ENCODE results near the gene TBCD.

The TBCD gene

DNA sequence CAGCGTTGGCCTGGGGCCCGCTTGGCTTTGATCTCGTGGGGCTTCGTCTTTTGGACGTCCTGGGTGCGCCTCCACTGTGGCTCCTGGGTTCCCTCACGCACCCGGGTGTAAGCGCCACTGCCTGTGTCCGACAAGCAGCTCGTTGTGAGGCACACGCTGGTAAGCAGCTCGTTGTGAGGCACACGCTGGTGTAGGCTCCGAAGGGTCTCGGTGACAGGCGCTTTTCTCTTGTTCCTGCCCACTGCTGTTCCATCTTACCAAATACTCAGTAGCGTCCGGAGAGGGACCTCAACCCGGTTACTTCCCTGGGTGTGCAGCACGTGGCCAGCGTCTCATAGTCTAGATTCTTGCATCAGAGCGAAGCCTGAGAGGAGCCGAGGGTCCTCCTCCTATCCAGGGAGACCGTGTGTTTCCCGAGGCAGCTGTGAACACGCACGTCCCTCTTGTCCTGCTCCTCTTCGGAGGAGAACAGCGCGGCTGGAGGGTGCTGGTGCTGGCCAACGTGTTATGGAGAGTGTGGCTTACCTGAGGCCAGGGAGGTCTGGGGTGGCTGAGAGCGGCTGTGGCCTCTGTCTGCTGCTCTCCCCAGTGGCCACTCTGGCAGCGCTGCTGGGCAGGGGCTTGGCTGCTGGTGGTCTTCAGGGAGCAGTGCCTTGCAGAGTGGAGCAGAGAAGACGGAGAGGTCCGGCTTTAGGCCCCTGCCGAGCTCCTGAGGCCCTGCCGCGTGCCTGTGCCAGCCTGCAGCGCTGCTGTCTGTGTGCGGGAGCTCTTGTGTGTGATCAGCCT is 120.1 kb downstream of the TBCD start:
- TF ChIP-seq, protein P1, sequence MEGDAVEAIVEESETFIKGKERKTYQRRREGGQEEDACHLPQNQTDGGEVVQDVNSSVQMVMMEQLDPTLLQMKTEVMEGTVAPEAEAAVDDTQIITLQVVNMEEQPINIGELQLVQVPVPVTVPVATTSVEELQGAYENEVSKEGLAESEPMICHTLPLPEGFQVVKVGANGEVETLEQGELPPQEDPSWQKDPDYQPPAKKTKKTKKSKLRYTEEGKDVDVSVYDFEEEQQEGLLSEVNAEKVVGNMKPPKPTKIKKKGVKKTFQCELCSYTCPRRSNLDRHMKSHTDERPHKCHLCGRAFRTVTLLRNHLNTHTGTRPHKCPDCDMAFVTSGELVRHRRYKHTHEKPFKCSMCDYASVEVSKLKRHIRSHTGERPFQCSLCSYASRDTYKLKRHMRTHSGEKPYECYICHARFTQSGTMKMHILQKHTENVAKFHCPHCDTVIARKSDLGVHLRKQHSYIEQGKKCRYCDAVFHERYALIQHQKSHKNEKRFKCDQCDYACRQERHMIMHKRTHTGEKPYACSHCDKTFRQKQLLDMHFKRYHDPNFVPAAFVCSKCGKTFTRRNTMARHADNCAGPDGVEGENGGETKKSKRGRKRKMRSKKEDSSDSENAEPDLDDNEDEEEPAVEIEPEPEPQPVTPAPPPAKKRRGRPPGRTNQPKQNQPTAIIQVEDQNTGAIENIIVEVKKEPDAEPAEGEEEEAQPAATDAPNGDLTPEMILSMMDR (IDR thresholded peaks at IDR 0.05; ENCODE audit: poor library complexity, severe bottlenecking), result no peak
- Histone ChIP-seq H3K4me3 (ENCODE audit: severe bottlenecking) (no peak overlapping the region), H3K36me3 (ENCODE audit: low read depth) (peaks cover 9% of the 10 kb centered on the region), H3K9me3 (ENCODE audit: severe bottlenecking) (no peaks in the 10 kb centered on the region), H3K27me3 (ENCODE audit: insufficient read depth, poor library complexity, severe bottlenecking) (no peaks in the 10 kb centered on the region), H3K4me1 (ENCODE audit: insufficient read depth, poor library complexity, severe bottlenecking) (peaks cover 31% of the 10 kb centered on the region), H3K27ac (ENCODE audit: poor library complexity, severe bottlenecking) (no peak overlapping the region)
- ATAC-seq (ENCODE audit: low read depth) (no peak), DNase-seq (ENCODE audit: low spot score) (no peak)

DNA sequence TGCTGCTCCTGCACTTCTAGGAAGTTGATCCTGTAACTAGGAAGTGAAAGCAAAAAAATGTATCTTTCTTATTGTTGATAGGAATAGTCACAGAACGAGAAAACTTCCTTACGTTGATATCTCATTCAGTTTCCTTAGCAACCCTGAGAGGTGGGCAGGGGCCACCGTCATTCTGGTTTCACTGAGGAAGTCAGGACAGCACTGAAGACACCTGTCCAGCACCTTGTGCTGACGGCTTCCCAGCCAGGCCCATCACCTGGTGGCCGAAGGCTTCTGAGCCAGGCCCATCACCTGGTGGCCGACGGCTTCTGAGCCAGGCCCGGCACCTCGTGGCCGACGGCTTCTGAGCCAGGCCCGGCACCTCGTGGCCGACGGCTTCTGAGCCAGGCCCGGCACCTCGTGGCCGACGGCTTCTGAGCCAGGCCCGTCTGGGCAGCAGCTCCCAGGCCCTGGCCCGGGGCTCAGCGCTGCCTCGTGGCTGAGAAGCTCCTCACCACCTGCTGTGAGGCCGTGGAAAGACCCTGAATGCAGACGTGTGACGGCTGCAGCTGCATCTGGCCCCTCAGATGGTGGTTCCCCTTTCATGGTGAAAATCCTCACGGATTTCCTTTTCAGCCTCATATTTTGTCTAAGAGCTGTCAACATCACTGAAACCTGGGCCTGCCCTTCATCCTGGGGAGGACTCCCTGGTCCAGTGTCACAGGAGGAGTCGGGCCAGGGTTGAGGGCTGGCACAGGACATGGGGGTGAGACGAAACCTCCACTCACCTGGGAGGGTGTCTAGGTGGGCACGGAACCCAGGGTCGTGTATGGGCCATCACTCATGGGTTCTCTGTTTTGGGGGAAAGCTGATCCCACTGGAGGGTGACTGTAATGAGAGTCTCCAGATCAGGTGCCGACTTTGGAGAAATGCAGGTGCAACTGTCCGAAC is 121.0 kb downstream of the TBCD start:
- no peak for ATAC-seq (ENCODE audit: low read depth)
- peaks cover 38% of the 10 kb centered on the region for H3K4me1 ChIP-seq (ENCODE audit: insufficient read depth, poor library complexity, severe bottlenecking)

DNA sequence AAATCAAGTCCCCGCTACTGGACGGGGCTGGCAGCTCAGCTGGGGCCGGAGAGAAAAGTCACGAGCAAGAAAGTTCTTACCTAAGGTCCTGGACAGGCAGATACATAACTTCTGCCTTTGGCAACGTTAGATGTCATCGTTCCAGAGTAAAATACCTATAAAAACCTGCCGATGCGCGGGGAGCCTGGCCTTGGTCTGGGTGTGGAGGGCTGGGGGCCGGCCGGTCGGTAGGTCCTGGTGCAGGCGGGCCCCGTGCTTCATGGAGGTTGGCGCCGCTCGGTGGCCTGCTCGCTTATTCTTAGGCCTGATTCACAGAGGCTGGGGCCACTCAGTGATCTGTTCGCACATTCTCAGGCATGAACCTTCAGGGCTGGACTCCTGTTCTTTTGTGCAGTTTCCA is 121.7 kb downstream of the TBCD start:
- no peak overlapping the region for H3K4me3 ChIP-seq (ENCODE audit: severe bottlenecking)
- no peaks in the 10 kb centered on the region for H3K27me3 ChIP-seq (ENCODE audit: insufficient read depth, poor library complexity, severe bottlenecking)
- no peaks in the 10 kb centered on the region for H3K9me3 ChIP-seq (ENCODE audit: severe bottlenecking)
- TF ChIP-seq, protein P1 (IDR thresholded peaks at IDR 0.05; ENCODE audit: poor library complexity, severe bottlenecking), result no peak
- no peak for DNase-seq (ENCODE audit: low spot score)
- H3K4me1 ChIP-seq (ENCODE audit: insufficient read depth, poor library complexity, severe bottlenecking), result peaks cover 38% of the 10 kb centered on the region
- ATAC-seq (ENCODE audit: low read depth), result no peak
- H3K36me3 ChIP-seq (ENCODE audit: low read depth), result peaks cover 9% of the 10 kb centered on the region
- peak overlapping the region; percentile 97 for H3K27ac ChIP-seq (ENCODE audit: poor library complexity, severe bottlenecking)

More for the DNA sequence above, 121.0 kb downstream of the TBCD start:
- Histone ChIP-seq H3K4me3 (ENCODE audit: severe bottlenecking) (no peak overlapping the region), H3K27ac (ENCODE audit: poor library complexity, severe bottlenecking) (no peak overlapping the region), H3K36me3 (ENCODE audit: low read depth) (peaks cover 9% of the 10 kb centered on the region), H3K9me3 (ENCODE audit: severe bottlenecking) (no peaks in the 10 kb centered on the region), H3K27me3 (ENCODE audit: insufficient read depth, poor library complexity, severe bottlenecking) (no peaks in the 10 kb centered on the region)
- TF ChIP-seq, protein P1 (IDR thresholded peaks at IDR 0.05; ENCODE audit: poor library complexity, severe bottlenecking), result no peak
- no peak for DNase-seq (ENCODE audit: low spot score)

DNA sequence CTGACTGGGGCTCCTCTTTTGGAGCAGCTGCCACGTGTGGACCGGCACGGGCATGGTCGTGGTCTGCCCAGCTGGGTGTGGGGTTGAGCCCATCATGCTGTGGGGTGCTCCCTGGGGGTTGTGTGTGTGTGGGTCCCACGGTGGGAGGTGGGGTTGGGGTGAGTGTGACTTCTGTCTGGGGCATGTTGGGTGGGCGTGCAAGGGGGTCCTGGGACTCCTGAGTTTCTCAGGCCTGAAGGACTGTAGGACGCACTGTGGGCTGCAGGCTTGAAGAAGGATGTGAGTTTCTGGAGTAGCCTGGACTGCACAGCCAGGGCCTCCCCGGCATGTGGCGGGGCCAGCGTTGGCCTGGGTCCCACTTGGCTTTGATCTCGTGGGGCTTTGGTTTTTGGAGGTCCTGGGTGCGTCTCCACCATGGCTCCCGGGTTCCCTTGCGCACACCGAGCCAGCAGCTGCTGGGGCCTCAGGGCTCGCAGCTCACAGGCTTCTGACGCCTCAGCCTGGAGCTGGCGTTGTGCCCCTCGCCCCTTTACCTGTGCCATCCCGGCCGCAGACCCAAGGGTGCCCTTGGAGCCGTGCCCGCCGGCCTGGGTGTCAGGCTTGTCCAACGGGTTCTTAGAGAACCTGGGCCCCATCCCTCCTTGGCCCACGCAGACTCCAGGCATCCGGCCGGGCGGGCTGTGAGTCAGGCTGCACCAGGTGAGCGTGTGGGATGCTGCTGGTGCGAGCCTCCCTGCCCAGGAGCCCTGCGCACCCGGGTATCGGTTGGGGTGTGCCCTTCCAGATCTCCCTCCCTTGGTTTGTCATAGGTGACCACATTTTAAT is 122.4 kb downstream of the TBCD start:
- peak overlapping the region; percentile 97 for H3K27ac ChIP-seq (ENCODE audit: poor library complexity, severe bottlenecking)
- H3K4me3 ChIP-seq (ENCODE audit: severe bottlenecking), result no peak overlapping the region
- peaks cover 38% of the 10 kb centered on the region for H3K4me1 ChIP-seq (ENCODE audit: insufficient read depth, poor library complexity, severe bottlenecking)
- H3K27me3 ChIP-seq (ENCODE audit: insufficient read depth, poor library complexity, severe bottlenecking), result no peaks in the 10 kb centered on the region
- H3K9me3 ChIP-seq (ENCODE audit: severe bottlenecking), result no peaks in the 10 kb centered on the region
- DNase-seq (ENCODE audit: low spot score), result peak; percentile 94
- ATAC-seq (ENCODE audit: low read depth), result peak; percentile 86
- TF ChIP-seq, protein P1 (IDR thresholded peaks at IDR 0.05; ENCODE audit: poor library complexity, severe bottlenecking), result no peak
- peaks cover 9% of the 10 kb centered on the region for H3K36me3 ChIP-seq (ENCODE audit: low read depth)

Data from RWPE2 (cell line).